Islet precursor cell (in vitro differentiated cells): Measurements from ENCODE around the gene SH3PXD2B.
"Not testable (repeated sequence)": the region's sequence is repeated elsewhere in the genome, so short reads cannot be mapped to it uniquely, and the experiment has no call there.

Source experiments
- DNase-seq: peaks from one replicate; pipeline ENCODE4 v3.0.0-alpha.2; 2018

SH3PXD2B gene

GRCh38 chr5:172398645-172399044 lies 55.7 kb downstream of the SH3PXD2B start:
- not testable (repeated sequence) for DNase-seq

GRCh38 chr5:172396994-172397393 lies 57.3 kb downstream of the SH3PXD2B start:
- not testable (repeated sequence) for DNase-seq

DNA sequence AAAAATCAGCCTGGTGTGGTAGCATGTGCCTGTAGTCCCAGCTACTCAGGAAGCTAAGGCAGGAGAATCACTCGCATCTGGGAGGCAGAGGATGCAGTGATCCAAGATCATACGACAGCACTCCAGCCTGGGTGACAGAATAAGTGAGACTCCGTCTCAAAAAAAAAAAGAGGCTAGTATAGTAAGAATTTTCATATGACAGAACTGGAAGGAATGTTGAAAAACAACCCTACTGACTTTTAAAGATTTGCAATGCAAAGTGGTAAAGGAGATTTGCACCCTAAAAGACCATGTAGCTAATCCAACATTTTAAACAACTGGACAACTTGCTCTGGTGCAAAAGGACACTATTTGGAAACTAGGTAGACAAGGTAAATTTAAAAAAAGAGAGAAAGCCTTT lies 58.1 kb downstream of the SH3PXD2B start:
- DNase-seq: no peak

GRCh38 chr5:172395483-172395882 lies 58.8 kb downstream of the SH3PXD2B start:
- DNase-seq: no peak

DNA sequence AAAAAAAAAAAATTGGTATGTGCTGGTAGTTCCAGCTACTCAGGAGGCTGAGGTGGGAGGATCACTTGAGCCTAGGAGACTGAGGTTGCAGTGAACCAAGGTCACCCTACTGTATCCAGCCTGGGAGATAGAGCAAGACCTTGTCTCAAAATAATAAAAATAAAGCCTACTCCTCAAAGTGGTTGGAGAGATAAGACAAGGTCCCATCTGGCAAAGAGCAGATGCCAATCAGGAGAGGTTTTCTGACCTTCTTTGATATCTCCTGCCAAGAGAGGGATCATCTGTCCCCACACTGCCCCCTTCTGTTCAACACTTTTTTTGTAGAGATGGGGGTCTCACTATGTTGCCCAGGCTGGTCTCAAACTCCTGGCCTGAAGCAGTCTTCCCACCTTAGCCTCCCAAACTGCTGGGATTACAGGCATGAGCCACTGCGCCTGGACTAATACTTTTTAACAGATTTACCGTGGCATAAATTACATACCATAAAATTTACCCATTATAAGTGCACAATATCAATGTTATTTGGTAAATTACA lies 64.7 kb downstream of the SH3PXD2B start:
- no peak for DNase-seq

- DNase-seq: no peak
Observed at GRCh38 chr5:172388246-172388733, 66.0 kb downstream of the SH3PXD2B start.

DNA sequence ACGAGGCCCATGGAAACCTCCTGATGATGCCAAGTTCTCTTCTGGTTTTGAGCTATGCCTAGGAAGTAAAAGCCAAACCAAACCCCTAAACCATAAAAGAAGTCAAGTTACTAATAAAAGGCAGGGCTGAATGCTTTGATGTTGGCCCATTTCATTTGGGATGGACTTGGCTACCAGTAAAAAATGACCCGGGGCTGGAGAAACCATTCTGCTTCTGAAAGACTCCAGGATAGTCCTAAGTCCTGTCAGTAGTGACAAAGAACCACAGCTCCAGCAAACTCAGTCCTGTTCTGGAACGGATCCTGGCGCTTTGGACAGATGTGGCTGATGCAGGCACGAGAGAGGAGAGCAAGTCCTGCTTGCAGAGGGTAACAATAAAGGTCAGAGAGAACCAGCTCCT lies 68.6 kb downstream of the SH3PXD2B start:
- DNase-seq: no peak

DNA sequence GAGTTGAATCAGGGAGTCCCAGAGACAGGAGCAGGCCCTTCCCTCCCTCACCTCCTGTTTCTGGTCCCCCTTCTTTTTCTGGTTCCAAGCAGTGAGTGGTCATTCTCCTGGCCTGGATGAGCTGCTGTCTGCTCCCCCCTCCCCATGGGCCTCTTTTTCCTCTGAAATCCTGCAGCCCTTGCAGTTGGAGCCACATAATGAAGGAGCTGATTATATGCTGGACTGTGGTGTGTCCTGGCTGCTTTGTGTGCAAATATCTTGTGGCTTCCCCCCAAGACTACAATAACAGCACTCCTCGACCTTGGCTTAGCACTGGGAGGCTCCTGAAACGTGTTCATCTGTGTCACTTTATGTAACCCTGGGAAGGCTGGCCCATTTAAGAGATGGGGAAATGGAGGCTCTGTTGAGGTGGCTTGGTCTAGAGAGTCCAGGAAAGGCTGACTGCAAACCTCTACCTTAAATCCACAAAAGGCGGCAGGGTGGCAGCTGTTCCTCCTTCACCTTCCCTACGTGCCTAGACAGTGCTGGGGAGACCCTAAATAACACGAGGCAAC lies 69.2 kb downstream of the SH3PXD2B start:
- DNase-seq: no peak

DNA sequence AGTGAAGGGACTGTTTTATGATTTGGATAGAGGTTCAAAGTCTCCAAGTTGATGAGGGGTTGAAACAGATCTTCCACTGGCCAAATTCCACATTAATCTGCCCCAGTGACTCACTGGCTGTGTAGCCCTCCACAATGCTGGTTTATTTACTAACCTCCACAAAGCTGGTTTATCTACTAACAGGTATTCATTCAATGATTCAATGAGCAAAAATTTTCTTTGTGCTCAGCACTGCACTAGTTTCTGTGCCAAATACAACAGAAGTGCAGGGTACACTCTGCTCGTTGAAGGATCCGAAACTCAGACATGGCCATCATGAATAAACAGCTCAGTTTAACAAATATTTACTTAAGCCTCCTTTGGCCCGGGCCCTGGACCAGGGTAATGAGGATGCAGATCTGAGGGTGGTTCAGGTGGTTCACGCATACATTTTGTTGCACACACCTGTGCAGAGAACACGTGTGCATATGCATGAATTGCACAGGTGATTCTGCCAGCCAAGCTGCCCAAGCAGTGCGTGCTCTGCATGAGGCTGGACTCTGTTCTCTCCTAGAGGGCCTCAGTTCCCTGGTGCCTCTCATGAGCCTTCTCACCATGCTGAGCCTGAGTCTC lies 71.0 kb downstream of the SH3PXD2B start:
- DNase-seq: no peak

DNA sequence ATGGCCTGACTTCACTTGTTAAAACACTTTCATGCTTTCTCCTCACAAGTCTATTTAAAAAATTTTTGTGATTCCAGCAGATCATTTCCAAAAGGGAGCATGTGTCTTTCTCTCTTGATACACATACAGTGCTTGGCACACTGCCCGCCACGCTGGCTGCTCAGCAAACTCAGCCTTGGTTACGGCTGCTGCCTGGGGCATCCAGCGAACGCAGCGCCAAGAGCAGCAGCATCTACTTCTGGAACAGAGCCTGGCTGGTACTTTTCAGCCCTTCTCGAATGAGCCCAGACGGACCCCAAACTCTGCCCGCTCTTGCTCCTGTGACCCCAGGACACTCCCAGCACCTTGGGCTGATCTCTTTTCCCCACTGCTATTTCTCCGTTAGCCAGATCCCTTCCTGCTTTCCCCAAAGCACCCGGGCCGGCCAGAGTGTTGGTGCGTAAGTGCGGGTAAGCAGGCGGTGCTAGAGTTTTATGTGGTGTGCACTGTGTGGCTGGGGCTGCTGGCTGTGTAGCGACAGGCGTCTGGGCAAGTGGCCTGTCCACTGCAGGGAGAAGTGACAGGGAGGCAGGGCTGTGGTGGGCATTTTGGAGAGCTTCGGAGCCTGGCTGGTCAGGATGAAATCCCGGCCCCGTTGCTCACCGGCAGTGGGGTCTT lies 73.2 kb downstream of the SH3PXD2B start:
- DNase-seq: no peak

DNA sequence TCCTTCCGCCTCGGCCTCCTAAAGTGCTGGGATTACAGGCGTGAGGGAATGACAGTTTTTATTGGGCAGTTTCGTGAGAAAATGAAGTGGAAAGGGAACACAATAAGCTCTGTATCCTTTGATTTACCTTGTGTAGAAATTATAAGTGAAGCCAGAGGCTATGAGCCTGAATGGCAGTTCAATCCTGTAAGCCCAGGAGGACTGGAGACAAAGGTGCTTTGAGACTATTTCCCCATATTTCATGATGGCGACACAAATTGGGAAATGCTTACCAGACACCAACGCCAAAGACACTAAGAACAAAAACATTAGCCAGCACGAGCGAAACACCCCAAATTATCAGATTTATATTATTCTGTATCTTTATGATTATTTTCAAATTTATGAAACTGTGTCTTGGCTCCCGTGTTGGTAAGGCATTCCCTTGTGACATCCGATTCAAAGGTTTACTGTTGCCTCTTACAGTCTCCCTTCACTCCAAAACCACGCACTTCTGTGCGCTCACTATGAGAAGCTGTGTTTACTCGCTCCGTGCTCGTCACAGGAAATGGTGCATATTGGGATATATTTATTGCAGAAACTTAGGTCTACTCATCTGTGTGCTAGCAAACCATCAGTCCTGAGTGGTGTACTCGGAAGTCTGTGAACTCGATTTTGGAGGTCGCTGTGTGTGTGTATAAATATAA lies 73.9 kb downstream of the SH3PXD2B start:
- no peak for DNase-seq

DNA sequence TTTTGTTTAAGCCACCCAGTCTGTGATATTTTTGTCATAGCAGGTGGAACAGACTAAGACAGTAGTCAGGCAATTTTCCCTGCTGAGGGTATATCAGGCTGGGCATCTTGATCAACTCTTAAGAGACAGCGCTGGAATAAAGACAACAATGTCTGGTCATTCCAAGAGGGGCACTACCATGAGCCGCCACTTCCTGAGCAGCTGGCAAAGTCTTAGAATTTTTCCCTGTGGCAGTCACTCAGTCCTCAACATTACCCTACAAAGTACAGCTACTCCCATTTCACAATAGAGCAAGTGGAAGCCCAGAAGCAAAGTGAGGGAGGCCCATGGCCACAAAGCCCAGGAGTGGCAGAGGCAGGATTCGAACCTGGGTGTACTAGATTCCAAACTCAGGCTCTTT lies 74.8 kb downstream of the SH3PXD2B start:
- DNase-seq: no peak

DNA sequence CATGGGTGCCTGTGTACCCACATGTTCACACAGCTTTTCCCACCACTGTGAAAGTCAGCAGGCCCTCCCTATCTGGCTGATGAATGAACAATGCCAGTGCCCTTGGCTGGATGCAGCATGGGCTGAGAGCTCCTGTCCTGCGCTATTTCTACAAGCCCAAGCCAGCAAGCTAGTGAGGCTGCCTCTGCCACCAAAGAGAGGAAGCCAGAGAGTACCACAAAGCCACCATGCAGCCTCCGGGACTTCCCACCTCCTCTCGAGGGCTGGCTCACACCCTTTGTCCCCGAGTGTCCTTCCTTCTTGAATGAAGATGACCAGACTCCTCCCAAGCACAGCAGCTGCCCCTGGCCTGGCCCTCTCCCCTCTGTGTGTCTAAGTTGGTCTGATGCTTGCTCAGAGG lies 76.5 kb downstream of the SH3PXD2B start:
- no peak for DNase-seq

- no peak for DNase-seq
Observed at GRCh38 chr5:172377438-172377837, 76.9 kb downstream of the SH3PXD2B start.

- no peak for DNase-seq
Observed at GRCh38 chr5:172374783-172375182, 79.5 kb downstream of the SH3PXD2B start.

- no peak for DNase-seq
Observed at GRCh38 chr5:172373680-172374079, 80.6 kb downstream of the SH3PXD2B start.

DNA sequence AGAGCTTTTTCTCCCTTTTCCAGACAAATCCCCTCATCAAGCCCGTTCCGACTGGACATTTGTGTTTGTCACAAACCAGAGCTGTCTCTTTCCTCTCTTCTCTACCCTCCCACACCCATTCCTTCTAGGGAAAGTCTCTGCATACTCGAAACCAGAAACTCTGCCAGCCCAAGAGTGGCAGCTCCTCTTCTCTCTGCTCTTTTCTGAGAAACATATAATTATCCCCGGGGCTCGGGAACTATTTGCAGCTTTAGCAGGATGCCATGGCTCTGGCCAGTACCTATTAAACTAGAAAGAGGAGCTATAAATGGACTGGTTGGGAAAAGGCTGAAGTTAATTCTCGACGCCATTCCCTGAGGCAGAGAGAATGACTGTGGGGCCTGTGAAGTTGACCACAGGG lies 82.6 kb downstream of the SH3PXD2B start:
- peak; percentile 71 for DNase-seq

GRCh38 chr5:172370648-172371545 lies 83.4 kb downstream of the SH3PXD2B start:
- no peak for DNase-seq

DNA sequence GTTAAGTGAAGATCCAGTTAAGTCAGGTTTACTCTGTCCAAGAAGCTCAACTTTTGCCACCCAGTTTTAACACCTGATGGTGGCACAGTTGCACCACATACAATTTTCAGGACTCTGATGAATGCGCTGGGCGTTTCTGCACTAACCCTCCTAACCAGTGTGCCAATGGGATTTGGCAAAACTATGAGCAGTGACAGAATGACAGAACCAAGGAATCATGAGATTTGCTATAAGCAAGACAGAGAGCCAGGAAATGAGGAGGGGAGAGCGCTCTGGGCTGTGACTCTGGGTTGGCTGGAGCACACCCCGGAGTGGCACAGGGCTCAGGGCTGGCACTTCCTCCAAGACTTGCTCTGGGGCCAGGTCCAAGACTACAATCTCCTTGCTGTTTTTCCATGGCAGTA lies 84.1 kb downstream of the SH3PXD2B start:
- DNase-seq: no peak

- DNase-seq: not testable (repeated sequence)
Observed at GRCh38 chr5:172368699-172369098, 85.6 kb downstream of the SH3PXD2B start.

DNA sequence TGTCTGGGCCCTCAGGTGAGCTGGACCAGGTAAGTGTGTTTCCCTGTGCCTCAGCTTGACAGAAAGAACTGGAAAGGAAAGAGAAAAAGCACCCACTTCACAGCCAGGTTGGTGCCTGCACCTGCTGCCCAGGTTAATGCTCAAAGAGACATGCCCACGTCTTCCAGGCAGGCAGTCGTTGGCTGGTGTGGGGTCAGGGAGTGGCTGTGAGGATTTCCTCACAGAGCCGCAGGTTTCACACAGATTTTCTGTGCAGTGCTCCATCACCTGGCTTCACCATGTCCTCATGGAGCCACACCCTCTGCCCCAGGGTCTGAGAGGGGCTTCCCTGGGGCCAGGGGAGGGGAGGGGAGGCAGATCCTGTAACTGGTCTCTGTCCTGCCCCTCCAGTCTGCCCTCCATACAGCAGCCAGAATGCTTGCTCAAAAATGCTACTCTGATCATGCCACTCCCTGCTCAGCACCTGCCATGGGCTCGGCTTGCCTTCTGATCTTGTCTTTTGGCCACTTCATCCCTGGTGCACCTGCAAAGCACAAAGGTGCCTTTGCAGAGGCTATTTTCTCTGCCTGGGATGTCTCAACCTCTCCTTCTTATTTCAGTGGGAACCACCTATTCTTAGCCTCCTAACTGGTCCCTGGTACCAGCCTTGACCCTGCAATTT lies 88.2 kb downstream of the SH3PXD2B start:
- DNase-seq: no peak

DNA sequence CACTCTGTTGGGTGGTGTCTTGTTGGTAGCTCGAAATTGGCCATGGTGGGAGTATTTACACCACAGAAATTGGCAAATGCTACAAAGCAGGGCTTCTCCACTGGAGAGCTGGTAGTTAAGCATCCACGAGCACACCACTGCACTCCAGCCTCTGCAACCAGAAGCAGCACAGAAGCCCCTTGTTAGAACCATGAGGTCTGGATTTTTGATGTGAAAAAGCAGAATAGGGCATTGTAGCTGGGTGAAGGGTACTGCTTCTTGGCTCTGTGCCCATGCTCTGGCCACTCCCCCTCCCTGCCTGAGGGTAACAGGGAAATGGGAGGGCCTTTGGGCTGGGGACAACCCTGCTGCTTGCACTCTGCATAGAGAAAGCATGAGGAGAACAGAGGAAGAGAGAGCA lies 89.6 kb downstream of the SH3PXD2B start:
- no peak for DNase-seq
